Activated gamma-delta T cell (primary cell): ENCODE data around the gene TEAD3.

Experiments used
- DNase-seq: peaks from one replicate; lab custom pipeline; 2025; lab: John Stamatoyannopoulos, UW

The TEAD3 gene

DNA sequence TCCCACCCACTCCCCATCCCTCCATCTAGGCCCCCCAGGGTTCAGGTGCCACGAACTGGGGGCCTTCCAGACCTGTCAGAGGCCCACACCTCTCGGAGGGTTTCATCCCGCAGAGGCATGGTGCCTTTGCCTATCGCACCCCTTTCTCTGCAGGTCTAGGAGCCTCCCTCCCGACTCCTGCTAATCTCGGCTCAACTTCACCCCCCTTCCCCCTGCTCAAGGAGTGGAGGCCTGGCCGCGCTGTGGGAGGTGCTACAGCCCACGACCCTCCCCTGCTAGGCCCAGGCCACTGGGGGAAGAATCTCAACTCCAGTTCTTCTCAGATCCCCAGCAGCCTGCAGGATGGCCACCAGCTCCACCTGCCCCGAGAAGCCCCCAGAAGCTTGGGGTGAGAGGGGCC is 15.9 kb upstream of the TEAD3 start, which contains the start of gene TULP1:
Gene TULP1 (minus strand): TSS at position 157 of the 400 bp plus-strand sequence. CDS start 38 bp downstream, at position 119.
- no peak for DNase-seq

DNA sequence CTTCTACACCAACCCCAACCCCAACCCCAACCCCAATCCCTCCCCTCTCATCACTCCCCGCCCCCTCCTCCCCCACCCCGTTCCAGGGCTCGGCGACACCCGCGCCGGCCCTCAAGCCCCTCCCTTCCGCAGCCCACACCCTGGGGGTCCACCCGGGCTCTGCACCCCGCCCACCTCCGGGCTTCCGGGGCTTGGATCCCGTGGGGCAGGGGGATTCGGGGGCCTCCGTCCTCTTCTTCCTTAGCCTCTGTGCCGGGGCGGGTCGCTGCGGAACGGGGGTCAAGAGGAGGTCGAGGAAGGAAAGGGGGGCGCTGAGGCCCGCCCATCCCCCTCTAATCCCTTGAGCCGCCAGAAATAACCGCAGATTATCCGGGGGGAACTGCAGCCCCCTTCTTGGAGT is 15.1 kb upstream of the TEAD3 start:
- DNase-seq, result no peak

DNA sequence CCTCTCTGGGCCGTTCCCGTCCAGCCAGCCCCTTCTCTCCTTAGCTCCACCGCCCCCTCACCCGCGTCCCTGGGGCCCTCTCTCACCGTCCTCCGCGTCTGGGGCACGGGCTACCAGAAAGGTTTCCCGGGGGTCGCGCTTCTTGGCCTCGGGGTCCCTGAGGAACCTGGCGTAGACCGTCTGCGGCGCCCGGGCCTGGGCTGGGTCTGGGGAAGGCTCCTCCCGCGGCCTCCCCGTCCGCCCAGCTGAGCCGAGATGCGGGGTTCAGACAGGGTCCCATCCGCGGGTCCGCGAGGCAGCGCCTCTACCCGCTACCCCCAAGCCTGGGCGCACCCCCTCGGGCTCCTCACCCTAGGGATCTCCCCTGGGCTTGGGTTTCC is 14.7 kb upstream of the TEAD3 start:
- DNase-seq, result no peak

GRCh38 chr6:35510916-35511561 is 14.2 kb upstream of the TEAD3 start:
- no peak for DNase-seq

DNA sequence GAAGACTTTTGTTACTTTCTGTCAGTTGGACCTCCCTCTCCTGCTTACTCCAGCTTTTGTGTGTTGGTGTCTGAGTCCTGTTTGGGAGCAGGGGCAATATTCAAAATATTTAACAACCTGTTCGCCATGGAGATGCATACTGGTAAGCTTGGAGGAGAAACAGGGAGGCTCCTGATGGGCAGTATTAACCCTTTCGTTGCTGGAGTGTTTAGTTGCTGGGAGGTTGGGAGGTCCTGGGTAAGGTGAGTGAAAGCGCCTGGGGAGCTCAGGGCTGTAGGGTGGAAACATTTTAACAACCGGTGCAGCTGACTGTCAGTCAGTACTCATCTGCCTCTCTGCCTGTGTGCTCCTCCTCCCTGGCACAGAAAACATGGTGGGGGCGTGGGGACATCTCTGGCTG is 11.7 kb upstream of the TEAD3 start:
- DNase-seq, result no peak

DNA sequence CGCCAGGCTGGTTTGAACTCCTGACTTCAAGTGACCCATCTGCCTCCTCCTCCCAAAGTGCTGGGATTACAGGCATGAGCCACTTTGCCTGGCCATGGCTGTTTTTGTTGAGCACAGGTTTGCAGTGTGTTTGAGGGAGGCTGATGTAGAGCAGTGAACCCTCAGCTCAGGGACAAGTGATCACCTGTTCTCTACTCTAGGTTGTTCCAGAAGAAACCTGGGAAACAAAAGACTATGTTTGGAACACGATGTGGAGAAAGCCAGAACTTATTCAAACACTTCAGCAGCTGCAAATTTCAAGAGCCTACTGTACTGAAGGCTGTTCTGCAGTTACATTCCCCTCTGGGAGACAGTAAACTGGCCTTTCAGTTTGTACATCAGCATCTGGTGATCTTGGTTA is 11.1 kb upstream of the TEAD3 start:
- DNase-seq, result no peak

DNA sequence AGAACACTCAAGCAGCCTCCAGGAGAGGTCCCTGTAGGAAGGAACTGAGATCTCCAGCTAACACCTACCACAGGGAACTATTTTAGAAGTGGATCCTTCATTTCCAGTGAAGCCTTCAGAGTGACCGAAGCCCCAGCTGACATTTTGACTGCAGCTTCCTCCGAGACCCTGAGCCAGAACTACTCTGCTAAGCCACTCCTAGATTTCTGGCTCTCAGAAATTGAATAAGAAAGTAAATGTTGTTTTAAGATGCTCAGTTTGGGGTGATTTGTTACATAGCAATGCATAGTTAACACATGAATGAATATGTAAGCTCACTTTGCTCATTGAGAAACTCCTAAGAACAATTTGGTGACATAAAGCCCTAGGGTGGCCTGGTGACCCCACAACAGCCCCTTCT is 10.3 kb upstream of the TEAD3 start:
- no peak for DNase-seq

- no peak for DNase-seq
Observed at GRCh38 chr6:35506536-35506935, 9.7 kb upstream of the TEAD3 start.

DNA sequence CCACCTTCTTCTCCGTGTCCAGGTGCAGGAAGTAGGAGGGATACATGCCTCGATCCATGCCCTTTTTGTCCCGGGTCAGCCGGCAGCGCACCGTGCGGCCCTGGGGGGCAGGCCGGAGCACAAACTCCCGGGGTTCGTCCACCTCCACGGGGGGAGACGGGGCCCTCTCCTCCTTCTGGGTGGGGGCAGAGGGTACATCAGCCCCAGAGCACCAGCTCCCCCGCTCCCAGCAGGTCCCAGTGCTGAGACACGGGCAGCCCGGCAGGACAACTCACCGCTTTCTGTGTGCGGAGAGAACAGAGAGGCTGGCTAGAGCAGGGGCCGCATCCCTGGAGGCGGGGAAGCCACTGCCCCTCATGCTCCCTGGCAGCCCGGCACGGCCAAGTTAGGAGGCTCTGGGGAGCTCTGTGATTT is 9.1 kb upstream of the TEAD3 start:
- no peak for DNase-seq

DNA sequence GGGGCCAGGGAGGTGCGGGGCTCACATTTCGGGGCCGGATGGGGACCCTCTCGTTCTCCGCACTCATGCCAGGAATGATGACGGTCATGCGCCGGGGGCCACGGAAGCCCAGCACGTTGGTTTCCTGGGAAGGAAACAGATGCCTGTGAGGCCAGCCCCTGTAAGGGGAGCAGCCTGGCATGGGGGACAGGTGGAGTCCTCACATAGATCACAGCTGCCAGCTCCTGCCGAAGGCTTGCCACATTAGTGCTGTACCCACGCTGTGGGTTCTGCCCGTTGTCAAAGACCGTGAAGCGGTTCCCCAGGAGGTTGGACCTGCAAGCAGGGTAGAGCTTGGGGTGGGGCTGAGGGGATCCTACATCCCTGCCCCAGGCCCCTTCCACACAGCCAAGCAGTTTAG is 6.7 kb upstream of the TEAD3 start:
- no peak for DNase-seq

GRCh38 chr6:35501784-35502183 is 4.9 kb upstream of the TEAD3 start:
- no peak for DNase-seq

- DNase-seq, result no peak
Observed at GRCh38 chr6:35500782-35501181, 3.9 kb upstream of the TEAD3 start.

DNA sequence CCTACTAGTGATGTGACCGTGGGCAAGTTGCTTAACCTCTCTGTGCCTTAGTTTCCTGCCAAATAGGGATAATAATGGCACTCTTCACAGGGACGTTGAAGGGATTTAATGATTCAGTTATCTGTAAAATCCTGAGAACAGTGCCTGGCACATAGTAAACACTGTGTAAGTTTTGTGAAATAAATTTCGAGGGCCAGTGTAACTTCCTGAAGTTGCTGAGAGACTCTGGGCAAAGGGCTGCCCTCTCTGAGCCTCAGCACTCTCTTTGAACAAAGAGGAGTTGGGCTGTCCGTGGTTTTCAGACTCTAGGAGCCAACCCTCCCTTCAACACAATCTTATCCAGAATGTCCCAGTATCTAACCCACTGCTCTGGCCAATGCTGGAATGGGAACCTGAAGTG is 2.5 kb upstream of the TEAD3 start:
- no peak for DNase-seq

- DNase-seq, result no peak
Observed at GRCh38 chr6:35498422-35499067, 1.7 kb upstream of the TEAD3 start.

DNA sequence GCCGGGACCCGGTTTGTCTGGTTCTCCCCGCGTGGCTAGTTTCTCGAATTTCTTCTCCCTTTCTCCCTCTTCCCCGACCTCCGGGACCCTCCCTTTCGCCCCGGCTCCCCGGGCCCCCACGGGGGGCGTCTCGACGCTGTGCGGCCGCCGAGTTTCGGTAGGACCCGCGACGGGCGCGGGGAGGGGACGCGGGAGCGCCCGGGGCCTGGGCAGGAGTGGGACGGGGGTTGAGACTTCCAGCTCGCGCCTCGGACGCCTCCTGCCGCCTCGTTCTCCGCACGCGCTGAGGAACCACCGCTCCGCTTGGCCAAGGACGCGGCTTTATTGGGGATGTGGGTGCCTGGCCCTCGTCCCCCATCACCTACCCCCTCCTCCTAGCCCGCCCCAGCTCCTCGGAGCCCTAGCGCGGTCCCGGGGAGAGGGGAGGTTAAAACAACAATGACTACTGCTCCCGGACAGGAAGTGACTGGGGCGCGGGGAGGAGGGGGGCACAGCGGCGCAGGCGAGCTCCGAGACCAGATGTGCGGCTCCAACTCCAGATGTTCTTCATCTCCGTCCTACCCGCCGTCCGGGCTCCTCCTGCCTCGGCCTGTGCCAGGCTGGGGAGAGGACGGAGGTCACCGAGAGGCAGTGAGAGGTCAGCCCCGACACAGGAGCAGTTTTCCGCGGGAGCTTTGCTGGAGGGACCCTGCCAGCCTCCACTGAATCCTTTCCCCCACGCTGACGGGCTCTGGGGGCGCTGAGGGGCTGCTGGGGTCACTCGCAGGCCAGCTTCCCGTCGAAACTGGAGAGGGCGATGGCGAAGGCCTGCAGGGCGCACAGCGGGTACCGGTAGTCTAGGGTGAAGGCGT is 917 bp upstream of the TEAD3 start:
- DNase-seq, result no peak

GRCh38 chr6:35496036-35496840 is 641 bp downstream of the TEAD3 start:
- DNase-seq, result no peak

DNA sequence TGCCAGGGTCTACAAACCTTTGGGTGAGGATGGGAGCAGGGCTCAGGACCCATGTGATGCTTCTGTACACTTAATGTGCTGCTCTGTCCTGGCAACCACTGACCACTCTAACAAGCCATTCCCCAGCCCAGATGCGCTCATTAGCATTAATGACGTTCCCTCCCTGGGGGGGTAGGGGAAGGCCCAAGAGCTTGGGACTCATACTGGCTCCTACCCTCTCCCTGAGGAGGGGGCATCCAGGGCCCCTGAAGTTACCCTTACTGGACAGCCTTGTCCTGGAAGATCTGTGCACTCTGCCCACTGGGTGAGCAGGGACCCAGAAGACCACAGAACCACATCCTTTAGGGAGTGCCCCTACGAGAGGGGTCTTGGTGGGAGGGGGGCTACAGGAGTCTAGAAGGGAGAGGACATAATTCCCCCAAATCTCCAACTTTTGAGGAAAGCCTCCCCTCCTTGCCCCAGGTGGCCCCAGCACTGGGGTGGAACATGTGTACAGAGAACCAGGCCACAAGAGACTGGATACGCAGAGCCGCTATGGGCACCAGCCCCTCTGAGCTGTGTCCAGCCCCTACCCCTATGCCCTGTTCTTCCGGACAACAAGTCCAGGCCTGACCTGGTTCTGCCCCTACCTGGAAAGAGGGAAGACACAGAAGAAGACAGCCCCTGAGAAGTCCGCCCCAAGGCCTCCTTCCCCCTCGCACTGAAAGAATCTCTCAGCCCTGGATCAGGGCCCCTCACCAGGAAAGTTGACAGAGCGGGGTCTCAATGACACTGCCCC is 1.4 kb downstream of the TEAD3 start:
- no peak for DNase-seq

- DNase-seq, result no peak
Observed at GRCh38 chr6:35494161-35494563, 2.7 kb downstream of the TEAD3 start.

DNA sequence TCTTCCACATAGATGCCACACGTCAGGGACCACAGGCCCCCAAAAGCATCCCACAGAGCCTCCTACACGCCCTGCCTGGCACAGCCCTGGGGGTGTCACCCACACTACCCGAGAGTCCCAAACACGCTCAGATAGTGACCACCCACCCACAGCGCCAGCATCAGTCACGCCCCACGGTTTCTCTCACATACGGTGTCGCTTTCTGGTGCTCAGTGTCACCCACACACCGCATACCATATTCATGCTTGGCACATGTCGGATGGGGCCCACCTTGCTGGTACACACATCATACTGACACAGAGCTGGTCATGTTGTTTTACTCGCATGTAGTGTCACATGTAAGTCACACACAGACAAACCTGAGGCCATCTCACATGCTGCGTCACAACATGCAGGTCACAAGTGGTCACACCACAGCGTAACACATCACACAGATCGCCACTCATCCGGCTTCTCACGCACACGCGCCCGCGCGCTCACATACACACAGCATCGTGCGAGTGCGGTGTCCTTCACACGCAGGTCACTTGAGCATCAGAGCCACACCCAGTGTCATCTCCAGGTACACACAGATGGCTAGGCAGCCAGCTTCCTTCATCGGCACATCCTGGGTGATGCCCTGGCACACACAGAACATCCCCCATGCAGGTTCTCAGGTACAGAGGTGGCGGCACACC is 3.4 kb downstream of the TEAD3 start:
- no peak for DNase-seq

GRCh38 chr6:35492974-35493284 is 4.0 kb downstream of the TEAD3 start:
- no peak for DNase-seq
